Ovary (tissue), 3 donors: ENCODE results near the gene SLC22A6.

Experiments used
- EP300 ChIP-seq: sonication (generic); formaldehyde crosslinking; IDR thresholded peaks from one replicate; pipeline ENCODE4 v1.6.1; 2017; ENCODE audit warnings: antibody characterized with exemption
- POLR2A ChIP-seq: fragments of 450-650 bp; IDR thresholded peaks from one replicate; pipeline ENCODE4 v1.6.1; 2017; ENCODE audit warnings: antibody characterized with exemption, mild to moderate bottlenecking, moderate library complexity
- TF ChIP-seq, protein P1 (sequence below), 3 donors: fragments of 450-650 bp in 2 of 3; fragments of 200-600 bp in 1 of 3; IDR thresholded peaks; one replicate each; pipeline versions ENCODE4 v1.5.1 to v1.8.0; 2016 to 2022; ENCODE audit warnings: antibody characterized with exemption in 3 of 3, mild to moderate bottlenecking in 1 of 3
- donor health status: DM: no; HTN: no; CAD: no.

DNA sequence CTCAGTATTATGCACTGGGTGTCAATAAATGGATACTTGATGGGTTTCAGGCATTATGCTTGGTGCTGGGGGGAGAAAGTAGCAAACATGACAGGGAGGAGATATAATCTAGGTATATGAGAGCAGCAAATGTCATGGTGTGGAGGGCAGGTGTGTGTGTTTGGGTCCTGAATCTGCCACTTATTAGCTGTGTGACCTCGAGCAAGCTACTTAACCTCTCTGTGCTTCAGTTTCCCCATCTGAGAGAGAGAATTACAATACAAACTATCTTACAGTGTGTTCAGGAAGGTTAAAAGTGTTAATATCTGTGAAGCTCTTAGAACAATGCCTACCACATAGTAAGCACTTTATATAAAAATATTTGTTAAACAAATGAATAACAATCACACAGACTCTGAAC, 28.1 kb upstream of the SLC22A6 start:
- TF ChIP-seq, protein P1, sequence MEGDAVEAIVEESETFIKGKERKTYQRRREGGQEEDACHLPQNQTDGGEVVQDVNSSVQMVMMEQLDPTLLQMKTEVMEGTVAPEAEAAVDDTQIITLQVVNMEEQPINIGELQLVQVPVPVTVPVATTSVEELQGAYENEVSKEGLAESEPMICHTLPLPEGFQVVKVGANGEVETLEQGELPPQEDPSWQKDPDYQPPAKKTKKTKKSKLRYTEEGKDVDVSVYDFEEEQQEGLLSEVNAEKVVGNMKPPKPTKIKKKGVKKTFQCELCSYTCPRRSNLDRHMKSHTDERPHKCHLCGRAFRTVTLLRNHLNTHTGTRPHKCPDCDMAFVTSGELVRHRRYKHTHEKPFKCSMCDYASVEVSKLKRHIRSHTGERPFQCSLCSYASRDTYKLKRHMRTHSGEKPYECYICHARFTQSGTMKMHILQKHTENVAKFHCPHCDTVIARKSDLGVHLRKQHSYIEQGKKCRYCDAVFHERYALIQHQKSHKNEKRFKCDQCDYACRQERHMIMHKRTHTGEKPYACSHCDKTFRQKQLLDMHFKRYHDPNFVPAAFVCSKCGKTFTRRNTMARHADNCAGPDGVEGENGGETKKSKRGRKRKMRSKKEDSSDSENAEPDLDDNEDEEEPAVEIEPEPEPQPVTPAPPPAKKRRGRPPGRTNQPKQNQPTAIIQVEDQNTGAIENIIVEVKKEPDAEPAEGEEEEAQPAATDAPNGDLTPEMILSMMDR (IDR thresholded peaks at IDR 0.05): no peak
- TF ChIP-seq POLR2A: no peak
- no peak for TF ChIP-seq EP300
